Tibial nerve (tissue), 4 donors: ENCODE data around the gene PDLIM3.

Source experiments
- CTCF ChIP-seq, 5 experiments: fragments of 200-600 bp in 3 of 5; fragments of 450-650 bp in 2 of 5; sonication (generic) in 3 of 5; IDR thresholded peaks; one replicate each; pipeline ENCODE4 v1.5.1; 2016 to 2019; ENCODE audit warnings: antibody characterized with exemption in 5 of 5, mild to moderate bottlenecking in 3 of 5, moderate library complexity in 2 of 5
- EP300 ChIP-seq, 2 donors: sonication (generic); formaldehyde crosslinking; IDR thresholded peaks; one replicate each; pipeline ENCODE4 v1.6.1; 2017; ENCODE audit warnings: antibody characterized with exemption in 2 of 2, mild to moderate bottlenecking in 1 of 2

- no peak for TF ChIP-seq EP300 (IDR thresholded peaks at IDR 0.05)
- no peak for TF ChIP-seq CTCF (IDR thresholded peaks at IDR 0.05)
These were observed 27.1 kb downstream of the PDLIM3 start for GRCh38 chr4:185508181-185508580.
